IPS DF 4.7 (cell line): ENCODE measurements around the gene PXMP4.

Source experiments
- DNase-seq: peaks from one replicate; pipeline ENCODE4 v3.0.0-alpha.2; 2013; ENCODE audit warnings: low spot score; ENCODE audit errors: extremely low read depth

The PXMP4 gene

GRCh38 chr20:33685328-33686099 is 34.6 kb downstream of the PXMP4 start:
- DNase-seq = no peak

- no peak for DNase-seq
These were observed 35.4 kb downstream of the PXMP4 start for GRCh38 chr20:33684533-33685327.

- DNase-seq = no peak
These were observed 38.3 kb downstream of the PXMP4 start for GRCh38 chr20:33681728-33682353.

GRCh38 chr20:33681288-33681687 is 38.8 kb downstream of the PXMP4 start:
- no peak for DNase-seq

GRCh38 chr20:33680686-33681085 is 39.4 kb downstream of the PXMP4 start:
- no peak for DNase-seq

- DNase-seq = no peak
These were observed 40.2 kb downstream of the PXMP4 start for GRCh38 chr20:33679758-33680485.

- DNase-seq = no peak
These were observed 42.0 kb downstream of the PXMP4 start for GRCh38 chr20:33677991-33678702.

GRCh38 chr20:33676652-33677645 is 43.2 kb downstream of the PXMP4 start:
- no peak for DNase-seq

GRCh38 chr20:33676121-33676520 is 44.0 kb downstream of the PXMP4 start:
- no peak for DNase-seq

- no peak for DNase-seq
These were observed 44.8 kb downstream of the PXMP4 start for GRCh38 chr20:33675136-33675959.

GRCh38 chr20:33674294-33675135 is 45.6 kb downstream of the PXMP4 start, which contains the start of gene NECAB3:
Gene NECAB3 (minus strand): TSS chr20:33674428. CDS start chr20:33674352, 76 bp downstream.
- DNase-seq = no peak

GRCh38 chr20:33673410-33674293 is 46.5 kb downstream of the PXMP4 start:
- no peak for DNase-seq

GRCh38 chr20:33673114-33673409 is 47.0 kb downstream of the PXMP4 start:
- DNase-seq = no peak

- DNase-seq = no peak
These were observed 47.5 kb downstream of the PXMP4 start for GRCh38 chr20:33672426-33673113.

GRCh38 chr20:33671573-33672288 is 48.4 kb downstream of the PXMP4 start:
- DNase-seq = no peak
